ENCODE data around the gene DOCK2.

DNA sequence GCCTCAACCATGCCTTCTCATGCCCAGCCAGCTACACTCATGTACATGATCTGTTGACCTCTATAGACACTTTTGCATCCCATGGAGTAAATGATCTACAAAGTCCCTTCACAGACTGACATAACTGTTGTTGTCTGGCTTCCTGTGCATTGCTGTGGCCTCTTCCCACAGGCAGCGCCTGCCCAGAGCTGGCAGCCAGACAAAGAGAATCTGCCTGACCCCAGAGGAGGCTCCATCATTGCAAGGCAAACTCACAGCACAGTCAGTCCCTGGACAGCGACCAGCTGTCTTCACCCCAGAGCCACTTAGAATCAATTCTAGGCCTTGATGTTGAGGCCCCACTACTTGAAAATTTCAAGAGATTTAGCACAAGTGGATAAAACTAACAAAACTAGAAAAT is 277.7 kb downstream of the DOCK2 start:
- TF ChIP-seq, protein P1, sequence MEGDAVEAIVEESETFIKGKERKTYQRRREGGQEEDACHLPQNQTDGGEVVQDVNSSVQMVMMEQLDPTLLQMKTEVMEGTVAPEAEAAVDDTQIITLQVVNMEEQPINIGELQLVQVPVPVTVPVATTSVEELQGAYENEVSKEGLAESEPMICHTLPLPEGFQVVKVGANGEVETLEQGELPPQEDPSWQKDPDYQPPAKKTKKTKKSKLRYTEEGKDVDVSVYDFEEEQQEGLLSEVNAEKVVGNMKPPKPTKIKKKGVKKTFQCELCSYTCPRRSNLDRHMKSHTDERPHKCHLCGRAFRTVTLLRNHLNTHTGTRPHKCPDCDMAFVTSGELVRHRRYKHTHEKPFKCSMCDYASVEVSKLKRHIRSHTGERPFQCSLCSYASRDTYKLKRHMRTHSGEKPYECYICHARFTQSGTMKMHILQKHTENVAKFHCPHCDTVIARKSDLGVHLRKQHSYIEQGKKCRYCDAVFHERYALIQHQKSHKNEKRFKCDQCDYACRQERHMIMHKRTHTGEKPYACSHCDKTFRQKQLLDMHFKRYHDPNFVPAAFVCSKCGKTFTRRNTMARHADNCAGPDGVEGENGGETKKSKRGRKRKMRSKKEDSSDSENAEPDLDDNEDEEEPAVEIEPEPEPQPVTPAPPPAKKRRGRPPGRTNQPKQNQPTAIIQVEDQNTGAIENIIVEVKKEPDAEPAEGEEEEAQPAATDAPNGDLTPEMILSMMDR (IDR thresholded peaks at IDR 0.05): no peak
- TF ChIP-seq EZH2 (IDR thresholded peaks at IDR 0.05): no peak
- TF ChIP-seq EZH2phosphoT487 (IDR thresholded peaks at IDR 0.05): no peak

Measured in neural progenitor cell (in vitro differentiated cells).